Tibial artery (tissue), 4 donors: ENCODE results near the gene NDC1.

Source experiments
- DNase-seq, 2 donors: peaks; one replicate each; pipeline ENCODE4 v3.0.0-alpha.2; 2019
- H3K27ac ChIP-seq, 2 donors: fragments of 200-600 bp; sonication (generic) in 1 of 2; 1 replicate in 1 of 2; 2 replicates in 1 of 2; pipeline ENCODE4 v1.5.1; 2018 to 2019; ENCODE audit warnings: mild to moderate bottlenecking in 1 of 2
- H3K27me3 ChIP-seq, 2 donors: fragments of 200-600 bp; sonication (generic) in 1 of 2; one replicate each; pipeline versions ENCODE4 v1.5.1 to v1.6.0; 2016 to 2019
- H3K36me3 ChIP-seq, 3 donors: fragments of 200-600 bp; sonication (generic) in 2 of 3; one replicate each; pipeline ENCODE4 v1.5.1; 2016 to 2019; ENCODE audit warnings: mild to moderate bottlenecking in 2 of 3
- H3K4me1 ChIP-seq, 4 donors: fragments of 200-600 bp; sonication (generic) in 2 of 4; 1 replicate in 3 of 4; 2 replicates in 1 of 4; pipeline ENCODE4 v1.5.1; 2016 to 2019
- H3K4me3 ChIP-seq, 2 donors: fragments of 200-600 bp; sonication (generic) in 1 of 2; 1 replicate in 1 of 2; 2 replicates in 1 of 2; pipeline ENCODE4 v1.5.1; 2018 to 2019; ENCODE audit warnings: mild to moderate bottlenecking in 2 of 2
- H3K9me3 ChIP-seq, 3 donors: fragments of 200-600 bp; sonication (generic) in 1 of 3; one replicate each; pipeline ENCODE4 v1.5.1; 2016 to 2019
- CTCF ChIP-seq, 2 experiments: fragments of 200-600 bp in 1 of 2; fragments of 450-650 bp in 1 of 2; IDR thresholded peaks; one replicate each; pipeline ENCODE4 v1.5.1; 2017 to 2019; ENCODE audit warnings: antibody characterized with exemption in 2 of 2, mild to moderate bottlenecking in 1 of 2, moderate library complexity in 1 of 2
- intact Hi-C: fragments of 100-400 bp; cut with DNase I; formaldehyde crosslinking; loops from one replicate; pipeline ENCODE4 v1.15.0; 2023; ENCODE audit warnings: low total_unique reads

Gene NDC1

GRCh38 chr1:53733975-53734649, 104.0 kb downstream of the NDC1 start:
- DNase-seq: no peak
- TF ChIP-seq CTCF (IDR thresholded peaks at IDR 0.05): no peak
- H3K4me1 ChIP-seq: peaks cover 4 to 16% (median 14%) of the 10 kb centered on the region in 4 donors
- intact Hi-C loops: loop anchor here (2.0 kb wide), 1 partner anchor 55 kb away; no protein-coding TSS in a partner anchor
- no peaks in the 10 kb centered on the region for H3K9me3 ChIP-seq
- no peak overlapping the region for H3K27ac ChIP-seq
- peaks cover 0 to 52% of the 10 kb centered on the region in 2 donors for H3K27me3 ChIP-seq
- H3K36me3 ChIP-seq: no peaks in the 10 kb centered on the region
- H3K4me3 ChIP-seq: no peak overlapping the region

- Histone ChIP-seq H3K9me3 (no peaks in the 10 kb centered on the region), H3K27ac (no peak overlapping the region), H3K4me3 (no peak overlapping the region), H3K36me3 (no peaks in the 10 kb centered on the region), H3K4me1 (peaks cover 4 to 11% (median 10%) of the 10 kb centered on the region in 4 donors), H3K27me3 (peaks cover 0 to 47% of the 10 kb centered on the region in 2 donors)
- intact Hi-C loops: no loop called here
- no peak for DNase-seq
- no peak for TF ChIP-seq CTCF (IDR thresholded peaks at IDR 0.05)
Observed at GRCh38 chr1:53733447-53733931, 104.6 kb downstream of the NDC1 start.

GRCh38 chr1:53732912-53733317, 105.2 kb downstream of the NDC1 start:
- Histone ChIP-seq H3K4me3 (no peak overlapping the region), H3K27ac (no peak overlapping the region), H3K27me3 (peaks cover 0 to 41% of the 10 kb centered on the region in 2 donors), H3K9me3 (no peaks in the 10 kb centered on the region), H3K4me1 (peaks cover 3 to 5% (median 4%) of the 10 kb centered on the region in 4 donors), H3K36me3 (no peaks in the 10 kb centered on the region)
- DNase-seq: no peak
- intact Hi-C loops: no loop called here
- TF ChIP-seq CTCF (IDR thresholded peaks at IDR 0.05): no peak

- Histone ChIP-seq H3K4me1 (peaks cover 0 to under 1% (median 0%) of the 10 kb centered on the region in 4 donors), H3K27me3 (peaks cover 0 to 37% of the 10 kb centered on the region in 2 donors), H3K36me3 (no peaks in the 10 kb centered on the region), H3K27ac (no peak overlapping the region), H3K9me3 (no peaks in the 10 kb centered on the region), H3K4me3 (no peak overlapping the region)
- no peak for TF ChIP-seq CTCF (IDR thresholded peaks at IDR 0.05)
- intact Hi-C loops: no loop called here
- no peak for DNase-seq
Observed at GRCh38 chr1:53732409-53732808, 105.7 kb downstream of the NDC1 start.

- Histone ChIP-seq H3K27ac (no peak overlapping the region), H3K4me3 (no peak overlapping the region), H3K4me1 (no peaks in the 10 kb centered on the region), H3K27me3 (peaks cover 0 to 33% of the 10 kb centered on the region in 2 donors), H3K36me3 (no peaks in the 10 kb centered on the region), H3K9me3 (no peaks in the 10 kb centered on the region)
- no peak for DNase-seq
- no peak for TF ChIP-seq CTCF (IDR thresholded peaks at IDR 0.05)
- intact Hi-C loops: no loop called here
Observed at GRCh38 chr1:53731779-53732305, 106.3 kb downstream of the NDC1 start.
